MM.1S (cell line): Measurements from ENCODE around the gene RANBP9.
A peak's percentile ranks its signal among the peaks of the same experiment; 100 is the strongest.

ENCODE experiments used
- DNase-seq: peaks from one replicate; pipeline ENCODE4 v3.0.0-alpha.2; 2015
- H2AFZ ChIP-seq: fragments of 300-600 bp; sonication (generic); 2 replicates; pipeline ENCODE4 v1.6.0; 2016; ENCODE audit warnings: antibody characterized with exemption, low read length
- H3F3A ChIP-seq: fragments of 300-600 bp; sonication (generic); 2 replicates; pipeline ENCODE4 v1.6.1; 2016; ENCODE audit warnings: mild to moderate bottlenecking, antibody characterized with exemption, low read length, moderate library complexity, mixed read lengths; ENCODE audit not compliant: insufficient read depth
- H3K27ac ChIP-seq: fragments of 300-600 bp; sonication (generic); 2 replicates; pipeline ENCODE4 v1.5.1; 2016; ENCODE audit warnings: mild to moderate bottlenecking, low read length
- H3K27me3 ChIP-seq: fragments of 300-600 bp; sonication (generic); replicated peaks from 2 replicates; pipeline ENCODE4 v1.6.0; 2016; ENCODE audit warnings: low read length; ENCODE audit not compliant: insufficient read depth
- H3K36me3 ChIP-seq: fragments of 300-600 bp; sonication (generic); replicated peaks from 2 replicates; pipeline ENCODE4 v1.6.1; 2016; ENCODE audit warnings: mild to moderate bottlenecking, low read length, mixed read lengths; ENCODE audit not compliant: insufficient read depth
- H3K4me1 ChIP-seq: fragments of 300-600 bp; sonication (generic); 2 replicates; pipeline ENCODE4 v1.6.1; 2016; ENCODE audit warnings: low read length, mixed read lengths
- H3K4me2 ChIP-seq: fragments of 300-600 bp; sonication (generic); 2 replicates; pipeline ENCODE4 v1.6.0; 2016; ENCODE audit warnings: low read depth, low read length
- H3K4me3 ChIP-seq: fragments of 300-600 bp; sonication (generic); 2 replicates; pipeline ENCODE4 v1.5.1; 2016; ENCODE audit warnings: low read length, mixed read lengths
- H3K79me2 ChIP-seq: fragments of 300-600 bp; sonication (generic); 2 replicates; pipeline ENCODE4 v1.6.1; 2016; ENCODE audit warnings: mixed run types, low read length, mixed read lengths
- H3K9ac ChIP-seq: fragments of 300-600 bp; sonication (generic); 2 replicates; pipeline ENCODE4 v1.6.1; 2016; ENCODE audit warnings: low read length, mixed read lengths
- H3K9me2 ChIP-seq: fragments of 300-600 bp; sonication (generic); replicated peaks from 2 replicates; pipeline ENCODE4 v1.6.1; 2016; ENCODE audit warnings: mild to moderate bottlenecking, low read length, mixed read lengths; ENCODE audit not compliant: insufficient read depth
- H3K9me3 ChIP-seq: fragments of 300-600 bp; sonication (generic); replicated peaks from 2 replicates; pipeline ENCODE4 v1.6.1; 2016; ENCODE audit warnings: mild to moderate bottlenecking, low read length, mixed read lengths; ENCODE audit not compliant: insufficient read depth
- H4K20me1 ChIP-seq: fragments of 300-600 bp; sonication (generic); 2 replicates; pipeline ENCODE4 v1.6.1; 2016; ENCODE audit warnings: mild to moderate bottlenecking, low read length, moderate library complexity, mixed read lengths; ENCODE audit not compliant: insufficient read depth
- CTCF ChIP-seq: fragments of 300-600 bp; sonication (generic); IDR thresholded peaks from 2 replicates; pipeline ENCODE4 v1.5.1; 2016; ENCODE audit warnings: antibody characterized with exemption, low read length, mixed read lengths
- EZH2 ChIP-seq: fragments of 300-600 bp; sonication (generic); optimal IDR thresholded peaks from 2 replicates; pipeline ENCODE3; 2017; ENCODE audit warnings: low read depth, mild to moderate bottlenecking, antibody characterized with exemption, low read length, mixed read lengths
- EZH2phosphoT487 ChIP-seq: fragments of 300-600 bp; sonication (generic); IDR thresholded peaks from 2 replicates; pipeline ENCODE4 v1.6.1; 2018; ENCODE audit warnings: antibody characterized with exemption, low read length

The RANBP9 gene

DNA sequence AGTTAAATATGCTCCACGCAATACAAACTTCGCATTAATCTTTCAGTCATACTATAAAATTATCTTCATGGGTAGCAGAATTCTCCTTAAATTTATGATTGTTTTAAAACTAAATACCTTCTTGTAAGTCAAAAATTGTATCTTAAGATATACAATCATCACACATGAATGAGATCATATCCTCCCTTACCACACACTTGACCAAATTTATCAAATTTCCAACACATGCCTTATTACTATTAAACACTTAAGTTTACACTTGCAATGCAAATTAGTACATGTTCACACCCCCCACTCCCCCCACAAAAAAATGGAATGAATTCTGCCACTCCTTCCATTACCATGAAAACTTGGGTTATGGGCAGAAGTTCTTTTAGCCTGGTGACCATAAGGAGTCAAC is 13.8 kb downstream of the RANBP9 start:
- H3K4me1 ChIP-seq: peaks cover 25% of the 10 kb centered on the region
- peaks cover 96% of the 10 kb centered on the region for H3K79me2 ChIP-seq
- H3K27me3 ChIP-seq: no peaks in the 10 kb centered on the region
- TF ChIP-seq EZH2: no peak
- TF ChIP-seq EZH2phosphoT487: no peak
- TF ChIP-seq CTCF: no peak
- H3K4me2 ChIP-seq: no peak overlapping the region
- no peak overlapping the region for H2AFZ ChIP-seq
- no peaks in the 10 kb centered on the region for H4K20me1 ChIP-seq
- H3K9me3 ChIP-seq: no peaks in the 10 kb centered on the region
- H3K9me2 ChIP-seq: no peaks in the 10 kb centered on the region
- H3K9ac ChIP-seq: no peak overlapping the region
- no peaks in the 10 kb centered on the region for H3K36me3 ChIP-seq
- no peak overlapping the region for H3K4me3 ChIP-seq
- H3F3A ChIP-seq: peaks cover 5% of the 10 kb centered on the region; the same call in 1 of the 2 replicates
- no peak overlapping the region for H3K27ac ChIP-seq
- DNase-seq: no peak

DNA sequence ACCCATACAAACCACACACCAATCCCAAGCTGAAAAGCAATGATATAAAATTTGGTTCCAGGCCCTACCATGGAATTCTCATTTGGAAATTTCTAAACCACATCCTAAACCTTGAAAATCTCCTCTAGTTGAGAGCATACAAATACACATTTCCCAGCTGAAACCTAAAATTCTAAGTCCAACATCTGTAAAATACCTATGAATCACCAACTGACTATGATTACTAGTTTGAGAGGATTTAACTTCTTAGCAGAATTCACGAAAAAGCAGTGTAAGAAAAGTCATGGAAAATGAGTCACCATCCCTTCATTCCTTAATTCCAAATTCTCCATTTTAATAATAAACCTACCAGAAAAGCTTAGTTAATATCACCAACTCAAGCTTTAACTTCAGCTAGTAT is 15.4 kb downstream of the RANBP9 start:
- H3K36me3 ChIP-seq: no peaks in the 10 kb centered on the region
- H3K4me3 ChIP-seq: no peak overlapping the region
- no peak overlapping the region for H2AFZ ChIP-seq
- H3F3A ChIP-seq: peaks cover 5% of the 10 kb centered on the region; the same call in 1 of the 2 replicates
- no peaks in the 10 kb centered on the region for H3K9me3 ChIP-seq
- no peaks in the 10 kb centered on the region for H3K9me2 ChIP-seq
- H3K79me2 ChIP-seq: peaks cover 94% of the 10 kb centered on the region
- H3K4me2 ChIP-seq: peak overlapping the region; percentile 57; the same call in 1 of the 2 replicates
- H3K4me1 ChIP-seq: peaks cover 25% of the 10 kb centered on the region
- H3K27me3 ChIP-seq: no peaks in the 10 kb centered on the region
- H3K9ac ChIP-seq: no peak overlapping the region
- no peak overlapping the region for H3K27ac ChIP-seq
- H4K20me1 ChIP-seq: no peaks in the 10 kb centered on the region
- TF ChIP-seq EZH2phosphoT487 (no peak), CTCF (no peak), EZH2 (no peak)
- no peak for DNase-seq

DNA sequence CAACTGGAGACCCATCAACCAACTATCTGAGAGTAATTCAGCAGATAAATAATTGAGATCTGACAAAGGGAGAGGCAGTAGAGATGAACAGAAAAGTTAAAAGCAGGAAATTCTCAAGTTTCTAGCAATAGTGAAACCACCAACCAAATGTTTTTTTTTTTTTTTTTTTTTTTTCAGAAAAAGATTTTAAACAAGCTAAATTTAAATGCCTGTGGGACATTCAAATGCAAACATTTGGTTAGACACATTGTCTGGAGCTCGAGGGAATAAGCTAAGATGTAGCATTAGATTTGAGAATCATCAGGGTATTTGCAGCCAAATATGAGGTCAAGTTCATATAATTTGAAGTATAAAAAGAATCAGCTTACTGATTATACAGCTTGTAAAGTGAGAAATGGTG is 16.4 kb downstream of the RANBP9 start:
- Histone ChIP-seq H3K27ac (peak overlapping the region; percentile 25; the same call in 1 of the 2 replicates), H3F3A (peaks cover 5% of the 10 kb centered on the region; the same call in 1 of the 2 replicates), H3K79me2 (peaks cover 92% of the 10 kb centered on the region), H3K9ac (no peak overlapping the region), H3K4me1 (peaks cover 25% of the 10 kb centered on the region), H3K9me3 (no peaks in the 10 kb centered on the region), H3K36me3 (no peaks in the 10 kb centered on the region), H3K4me2 (peak overlapping the region; percentile 57), H4K20me1 (no peaks in the 10 kb centered on the region), H2AFZ (no peak overlapping the region), H3K27me3 (no peaks in the 10 kb centered on the region), H3K9me2 (no peaks in the 10 kb centered on the region), H3K4me3 (no peak overlapping the region)
- DNase-seq: peak; percentile 33
- TF ChIP-seq EZH2phosphoT487: no peak
- no peak for TF ChIP-seq CTCF
- no peak for TF ChIP-seq EZH2
